Liver (tissue), 3 donors: ENCODE data around the gene PARD6G.

Source experiments
- EGR1 ChIP-seq, 2 donors: IDR thresholded peaks; 2 replicates each; pipeline ENCODE4 v1.6.1; 2016 to 2018; ENCODE audit warnings: antibody characterized with exemption in 2 of 2, low read depth in 2 of 2
- MAX ChIP-seq: IDR thresholded peaks from 2 replicates; pipeline ENCODE4 v1.6.1; 2016; ENCODE audit warnings: antibody characterized with exemption
- RXRA ChIP-seq, 2 donors: IDR thresholded peaks; 2 replicates each; pipeline ENCODE4 v1.6.1; 2017 to 2018; ENCODE audit warnings: antibody characterized with exemption in 2 of 2, mild to moderate bottlenecking in 1 of 2
- TAF1 ChIP-seq: conservative IDR thresholded peaks from 2 replicates; pipeline ENCODE4 v1.6.1; 2016; ENCODE audit warnings: antibody characterized with exemption, mild to moderate bottlenecking
- TF ChIP-seq, protein P1 (sequence below): fragments of 150-350 bp; IDR thresholded peaks from 2 replicates; pipeline ENCODE4 v1.5.1; 2017; ENCODE audit warnings: improper control_type of control experiment, low read depth, low read length; ENCODE audit not compliant: missing input control
- donor health status: healthy.
- donor health status: healthy.

- TF ChIP-seq, protein P1, sequence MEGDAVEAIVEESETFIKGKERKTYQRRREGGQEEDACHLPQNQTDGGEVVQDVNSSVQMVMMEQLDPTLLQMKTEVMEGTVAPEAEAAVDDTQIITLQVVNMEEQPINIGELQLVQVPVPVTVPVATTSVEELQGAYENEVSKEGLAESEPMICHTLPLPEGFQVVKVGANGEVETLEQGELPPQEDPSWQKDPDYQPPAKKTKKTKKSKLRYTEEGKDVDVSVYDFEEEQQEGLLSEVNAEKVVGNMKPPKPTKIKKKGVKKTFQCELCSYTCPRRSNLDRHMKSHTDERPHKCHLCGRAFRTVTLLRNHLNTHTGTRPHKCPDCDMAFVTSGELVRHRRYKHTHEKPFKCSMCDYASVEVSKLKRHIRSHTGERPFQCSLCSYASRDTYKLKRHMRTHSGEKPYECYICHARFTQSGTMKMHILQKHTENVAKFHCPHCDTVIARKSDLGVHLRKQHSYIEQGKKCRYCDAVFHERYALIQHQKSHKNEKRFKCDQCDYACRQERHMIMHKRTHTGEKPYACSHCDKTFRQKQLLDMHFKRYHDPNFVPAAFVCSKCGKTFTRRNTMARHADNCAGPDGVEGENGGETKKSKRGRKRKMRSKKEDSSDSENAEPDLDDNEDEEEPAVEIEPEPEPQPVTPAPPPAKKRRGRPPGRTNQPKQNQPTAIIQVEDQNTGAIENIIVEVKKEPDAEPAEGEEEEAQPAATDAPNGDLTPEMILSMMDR: no peak
- TF ChIP-seq RXRA (IDR thresholded peaks at IDR 0.05) (no peak), MAX (no peak), EGR1 (IDR thresholded peaks at IDR 0.05; ENCODE audit: low read depth in 2 of 2) (no peak), TAF1 (no peak)
These were observed 38.7 kb downstream of the PARD6G start for GRCh38 chr18:80208620-80209019.
